ENCODE results near the gene PDE9A. TPM values are rescaled to one million over a fixed set of nuclear protein-coding genes. Genes with fewer than 3 reads are reported as not detected.
A peak's percentile ranks its signal among the peaks of the same experiment; 100 is the strongest.
"Not testable (repeated sequence)": the region's sequence is repeated elsewhere in the genome, so short reads cannot be mapped to it uniquely, and the experiment has no call there.

Gene PDE9A
- polyA plus RNA-seq, 4 donors, result 36.2 to 41.7 (median 37.7) TPM

- DNase-seq (ENCODE audit: low read depth in 4 of 4, low spot score in 3 of 4), result not testable (repeated sequence)
These were observed 159.3 kb downstream of the PDE9A start for GRCh38 chr21:42812528-42813241.

GRCh38 chr21:42815217-42815616, 161.8 kb downstream of the PDE9A start:
- no peak for DNase-seq (ENCODE audit: low read depth in 4 of 4, low spot score in 3 of 4)

- peak; percentile 12 to 29 (median 16) for DNase-seq (ENCODE audit: low read depth in 4 of 4, low spot score in 3 of 4)
These were observed 164.9 kb downstream of the PDE9A start for GRCh38 chr21:42818328-42818749.

- no peak for DNase-seq (ENCODE audit: low read depth in 4 of 4, low spot score in 3 of 4)
These were observed 166.6 kb downstream of the PDE9A start for GRCh38 chr21:42819861-42820615.

GRCh38 chr21:42820616-42821465, 167.4 kb downstream of the PDE9A start:
- DNase-seq (ENCODE audit: low read depth in 4 of 4, low spot score in 3 of 4), result no peak

Other genes with a start within 250 kb of the PDE9A start
- under 1 TPM in 3 of 4 donors, not detected in 1; 0.07 to 0.10 (median 0.10) TPM for gene UBASH3A, start 249.7 kb upstream of the PDE9A start, polyA plus RNA-seq (ENCODE audit: insufficient read length in 4 of 4)
- gene RSPH1, start 157.4 kb upstream of the PDE9A start, polyA plus RNA-seq (ENCODE audit: insufficient read length in 4 of 4), result 10 to 100 TPM; 10.7 to 14.1 (median 13.1) TPM
- gene SLC37A1, start 139.8 kb upstream of the PDE9A start, polyA plus RNA-seq (ENCODE audit: insufficient read length in 4 of 4), result 10 to 100 TPM in 1 of 4 donors, 1 to 10 TPM in 3; 7.8 to 10.5 (median 9.1) TPM
- gene WDR4, start 225.9 kb downstream of the PDE9A start, polyA plus RNA-seq (ENCODE audit: insufficient read length in 4 of 4), result 10 to 100 TPM in 1 of 4 donors, 1 to 10 TPM in 3; 8.7 to 13.8 (median 9.6) TPM
- 10 to 100 TPM; 35.4 to 39.2 (median 37.7) TPM for gene NDUFV3, start 239.7 kb downstream of the PDE9A start, polyA plus RNA-seq (ENCODE audit: insufficient read length in 4 of 4)